HCT116 (cell line): ENCODE data around the gene YAE1. TPM values are rescaled to one million over a fixed set of nuclear protein-coding genes. Genes with fewer than 3 reads are reported as not detected.

Experiments
- ATAC-seq: fragments of 200-7000 bp; cut with Tn5 transposase; 2 replicates; pipeline ENCODE4 v1.9.1; 2020; ENCODE audit warnings: mild to moderate bottlenecking, moderate library complexity
- BruUV-seq: library from RNA; stranded (reverse); fragments of 400-500 nt; replicated peaks from 2 replicates; lab custom pipeline; 2021; lab: Mats Ljungman, UMichigan
- CTCF ChIA-PET: fragments of 300-600 bp; sonication (Branson Sonifier 250); formaldehyde crosslinking; loops from one replicate; lab custom pipeline; 2021; ENCODE audit warnings: antibody characterized with exemption; lab: Charles Lee
- POLR2A ChIA-PET: fragments of 300-600, 350-600 bp; sonication (Branson Sonifier 250); formaldehyde crosslinking; loops from one replicate; lab custom pipeline; 2021; ENCODE audit warnings: antibody characterized with exemption; lab: Charles Lee
- RAD21 ChIA-PET, 2 experiments: fragments of 300-600 bp; sonication (Branson Sonifier 250); formaldehyde crosslinking; loops; one replicate each; lab custom pipeline; 2023; ENCODE audit warnings: low total read pairs in 2 of 2; ENCODE audit not compliant: uncharacterized antibody in 2 of 2, unreplicated experiment in 2 of 2, low non-redundant PET in 1 of 2; lab: Charles Lee
- DNase-seq: peaks from one replicate; pipeline ENCODE4 v3.0.0-alpha.2; 2010; ENCODE audit warnings: low read depth, low spot score
- H2AFZ ChIP-seq: fragments of 200-600 bp; shearing (Covaris generic), sonication (generic); 2 replicates; pipeline ENCODE4 v1.6.1; 2017; ENCODE audit warnings: low read depth, mixed run types, mixed read lengths, antibody characterized with exemption, low read length; ENCODE audit not compliant: poor library complexity, severe bottlenecking
- H3K27ac ChIP-seq: 2 replicates; pipeline ENCODE4 v1.5.1; 2012; ENCODE audit warnings: low read depth, low read length
- H3K27me3 ChIP-seq: fragments of 200-600 bp; sonication (generic); 2 replicates; pipeline ENCODE4 v1.6.1; 2016; ENCODE audit warnings: mixed run types, low read length, mixed read lengths; ENCODE audit not compliant: insufficient read depth
- H3K36me3 ChIP-seq, 2 experiments: fragments of 200-500 bp in 1 of 2; fragments of 200-600 bp in 1 of 2; sonication (Bioruptor generic) in 1 of 2; sonication (generic) in 1 of 2; 2 replicates each; pipeline versions ENCODE4 v1.5.1 to v1.6.1; 2014 to 2016; ENCODE audit warnings: low read length in 2 of 2, inconsistent platforms in 1 of 2, mixed read lengths in 1 of 2, mixed run types in 1 of 2; ENCODE audit not compliant: insufficient read depth in 2 of 2, control insufficient read depth in 1 of 2
- H3K4me1 ChIP-seq, 2 experiments: fragments of 200-600 bp in 1 of 2; sonication (generic) in 1 of 2; 2 replicates each; pipeline versions ENCODE4 v1.5.1 to v1.6.1; 2012 to 2017; ENCODE audit warnings: low read length in 2 of 2, inconsistent platforms in 1 of 2, mild to moderate bottlenecking in 1 of 2, mixed read lengths in 1 of 2, mixed run types in 1 of 2, moderate library complexity in 1 of 2; ENCODE audit not compliant: insufficient read depth in 2 of 2, control insufficient read depth in 1 of 2
- H3K4me2 ChIP-seq: fragments of 200-600 bp; sonication (generic); 2 replicates; pipeline ENCODE4 v1.6.1; 2017; ENCODE audit warnings: mixed run types, low read length, mixed read lengths
- H3K4me3 ChIP-seq, 2 experiments: fragments of 200-600 bp in 1 of 2; sonication (generic) in 1 of 2; replicated peaks in 1 of 2; 2 replicates each; pipeline ENCODE4 v1.5.1; 2011 to 2016; ENCODE audit warnings: low read length in 2 of 2, control low read depth in 1 of 2, low read depth in 1 of 2, mild to moderate bottlenecking in 1 of 2, mixed read lengths in 1 of 2, mixed run types in 1 of 2
- H3K79me2 ChIP-seq: fragments of 200-600 bp; sonication (generic); 2 replicates; pipeline ENCODE4 v1.6.1; 2017; ENCODE audit warnings: mild to moderate bottlenecking, mixed run types, low read length, moderate library complexity, mixed read lengths; ENCODE audit not compliant: insufficient read depth
- H3K9ac ChIP-seq: fragments of 200-600 bp; sonication (generic); 2 replicates; pipeline ENCODE4 v1.6.1; 2016; ENCODE audit warnings: low read length, mixed read lengths
- H3K9me2 ChIP-seq: fragments of 200-600 bp; sonication (generic), shearing (Covaris generic); 2 replicates; pipeline ENCODE4 v1.6.1; 2017; ENCODE audit warnings: mixed run types, mild to moderate bottlenecking, moderate library complexity; ENCODE audit not compliant: insufficient read depth
- H3K9me3 ChIP-seq, 2 experiments: fragments of 200-500 bp in 1 of 2; fragments of 200-600 bp in 1 of 2; sonication (Bioruptor generic) in 1 of 2; sonication (generic) in 1 of 2; 2 replicates each; pipeline ENCODE4 v1.6.1; 2014 to 2017; ENCODE audit warnings: low read length in 2 of 2, mixed read lengths in 2 of 2, inconsistent platforms in 1 of 2, low read depth in 1 of 2, mild to moderate bottlenecking in 1 of 2, mixed run types in 1 of 2, moderate library complexity in 1 of 2; ENCODE audit not compliant: control insufficient read depth in 1 of 2, insufficient read depth in 1 of 2
- H4K20me1 ChIP-seq: fragments of 200-600 bp; sonication (generic), shearing (Covaris generic); 2 replicates; pipeline ENCODE4 v1.6.1; 2017; ENCODE audit warnings: mixed run types, mild to moderate bottlenecking, moderate library complexity; ENCODE audit not compliant: insufficient read depth
- EGR1 ChIP-seq: IDR thresholded peaks from 2 replicates; pipeline ENCODE4 v1.6.1; 2012; ENCODE audit warnings: low read depth
- EZH2phosphoT487 ChIP-seq: fragments of 200-600 bp; IDR thresholded peaks from 2 replicates; pipeline ENCODE4 v1.6.1; 2018; ENCODE audit warnings: antibody characterized with exemption, borderline replicate concordance
- POLR2A ChIP-seq: IDR thresholded peaks from 2 replicates; pipeline ENCODE4 v1.7.0; 2011; ENCODE audit warnings: borderline replicate concordance; ENCODE audit not compliant: insufficient read depth, insufficient read length; ENCODE audit errors: extremely low read depth
- POLR2AphosphoS5 ChIP-seq: IDR thresholded peaks from 2 replicates; pipeline ENCODE4 v1.6.1; 2011; ENCODE audit warnings: mild to moderate bottlenecking, low read depth, low read length, moderate library complexity
- REST ChIP-seq: IDR thresholded peaks from 2 replicates; pipeline ENCODE4 v1.6.1; 2012; ENCODE audit warnings: low read depth
- SIN3A ChIP-seq: IDR thresholded peaks from 2 replicates; pipeline ENCODE4 v1.6.1; 2012; ENCODE audit warnings: low read depth
- intact Hi-C: fragments of 100-400 bp; cut with micrococcal nuclease; formaldehyde crosslinking; loops from 2 replicates; pipeline ENCODE4 v1.10.0; 2022
- total RNA-seq: library from RNA; stranded (reverse); gene quantifications from one replicate; pipeline ENCODE4 v1.2.1, GENCODE V29; 2021; ENCODE audit not compliant: unreplicated experiment
- TF ChIP-seq, protein P1 (sequence below), 3 experiments: fragments of 200-600 bp in 1 of 3; sonication (generic) in 1 of 3; IDR thresholded peaks in 2 of 3; conservative IDR thresholded peaks in 1 of 3; 2 replicates each; pipeline ENCODE4 v1.5.1; 2012 to 2017; ENCODE audit warnings: low read depth in 2 of 3, low read length in 2 of 3, antibody characterized with exemption in 1 of 3, borderline replicate concordance in 1 of 3, control low read depth in 1 of 3, mild to moderate bottlenecking in 1 of 3, mixed read lengths in 1 of 3, mixed run types in 1 of 3, moderate library complexity in 1 of 3; ENCODE audit not compliant: insufficient read depth in 1 of 3
- TF ChIP-seq, protein P2 (sequence below): IDR thresholded peaks from 2 replicates; pipeline ENCODE4 v1.6.1; 2011; ENCODE audit warnings: mild to moderate bottlenecking, low read length, moderate library complexity; ENCODE audit not compliant: insufficient replicate concordance; ENCODE audit errors: extremely low read depth

YAE1 gene
- total RNA-seq, 1 experiment from 2014 or later, result 16.9 TPM

DNA sequence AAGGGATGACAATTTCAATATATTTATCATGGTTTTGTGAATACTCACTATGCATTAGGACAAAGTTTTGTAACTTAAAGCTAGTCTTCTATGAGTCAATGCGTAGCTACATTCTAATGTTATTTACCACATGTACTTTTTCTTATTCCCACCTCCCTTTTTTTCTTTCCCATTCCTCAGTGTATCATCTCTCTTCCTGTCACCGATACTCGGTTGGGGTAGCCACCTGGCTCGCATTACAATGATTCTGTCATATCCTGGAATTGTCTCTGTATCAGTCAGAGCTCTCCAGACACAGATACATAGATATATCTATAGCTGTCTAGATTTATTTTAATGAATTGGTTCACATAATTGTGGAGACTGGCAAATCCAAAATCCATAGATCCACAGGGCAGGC, 47.4 kb downstream of the YAE1 start:
- Histone ChIP-seq H3K4me1 (0 out of 4 replicates have a peak, but pooled peaks cover 0 to 4% of the 10 kb centered on the region in 2 experiments), H3K4me2 (no peak overlapping the region), H3K27ac (no peak overlapping the region), H3K9ac (no peak overlapping the region), H3K9me3 (no peaks in the 10 kb centered on the region), H3K79me2 (no peaks in the 10 kb centered on the region), H3K9me2 (no peaks in the 10 kb centered on the region), H2AFZ (no peak overlapping the region), H3K4me3 (no peak overlapping the region), H3K27me3 (no peaks in the 10 kb centered on the region), H4K20me1 (no peaks in the 10 kb centered on the region), H3K36me3 (no peaks in the 10 kb centered on the region)
- ATAC-seq (no peak), DNase-seq (no peak)
- no TSS peak for BruUV-seq
- TF ChIP-seq EZH2phosphoT487 (no peak), POLR2A (no peak), SIN3A (no peak), EGR1 (no peak), POLR2AphosphoS5 (no peak), REST (no peak)
- TF ChIP-seq, protein P1, sequence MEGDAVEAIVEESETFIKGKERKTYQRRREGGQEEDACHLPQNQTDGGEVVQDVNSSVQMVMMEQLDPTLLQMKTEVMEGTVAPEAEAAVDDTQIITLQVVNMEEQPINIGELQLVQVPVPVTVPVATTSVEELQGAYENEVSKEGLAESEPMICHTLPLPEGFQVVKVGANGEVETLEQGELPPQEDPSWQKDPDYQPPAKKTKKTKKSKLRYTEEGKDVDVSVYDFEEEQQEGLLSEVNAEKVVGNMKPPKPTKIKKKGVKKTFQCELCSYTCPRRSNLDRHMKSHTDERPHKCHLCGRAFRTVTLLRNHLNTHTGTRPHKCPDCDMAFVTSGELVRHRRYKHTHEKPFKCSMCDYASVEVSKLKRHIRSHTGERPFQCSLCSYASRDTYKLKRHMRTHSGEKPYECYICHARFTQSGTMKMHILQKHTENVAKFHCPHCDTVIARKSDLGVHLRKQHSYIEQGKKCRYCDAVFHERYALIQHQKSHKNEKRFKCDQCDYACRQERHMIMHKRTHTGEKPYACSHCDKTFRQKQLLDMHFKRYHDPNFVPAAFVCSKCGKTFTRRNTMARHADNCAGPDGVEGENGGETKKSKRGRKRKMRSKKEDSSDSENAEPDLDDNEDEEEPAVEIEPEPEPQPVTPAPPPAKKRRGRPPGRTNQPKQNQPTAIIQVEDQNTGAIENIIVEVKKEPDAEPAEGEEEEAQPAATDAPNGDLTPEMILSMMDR (IDR thresholded peaks at IDR 0.05 in 2 of 3, conservative IDR thresholded peaks at IDR 0.05 in 1 of 3; ENCODE audit: borderline replicate concordance in 1 of 3, insufficient read depth in 1 of 3, low read depth in 2 of 3, low read length in 2 of 3), result no peak
- TF ChIP-seq, protein P2, sequence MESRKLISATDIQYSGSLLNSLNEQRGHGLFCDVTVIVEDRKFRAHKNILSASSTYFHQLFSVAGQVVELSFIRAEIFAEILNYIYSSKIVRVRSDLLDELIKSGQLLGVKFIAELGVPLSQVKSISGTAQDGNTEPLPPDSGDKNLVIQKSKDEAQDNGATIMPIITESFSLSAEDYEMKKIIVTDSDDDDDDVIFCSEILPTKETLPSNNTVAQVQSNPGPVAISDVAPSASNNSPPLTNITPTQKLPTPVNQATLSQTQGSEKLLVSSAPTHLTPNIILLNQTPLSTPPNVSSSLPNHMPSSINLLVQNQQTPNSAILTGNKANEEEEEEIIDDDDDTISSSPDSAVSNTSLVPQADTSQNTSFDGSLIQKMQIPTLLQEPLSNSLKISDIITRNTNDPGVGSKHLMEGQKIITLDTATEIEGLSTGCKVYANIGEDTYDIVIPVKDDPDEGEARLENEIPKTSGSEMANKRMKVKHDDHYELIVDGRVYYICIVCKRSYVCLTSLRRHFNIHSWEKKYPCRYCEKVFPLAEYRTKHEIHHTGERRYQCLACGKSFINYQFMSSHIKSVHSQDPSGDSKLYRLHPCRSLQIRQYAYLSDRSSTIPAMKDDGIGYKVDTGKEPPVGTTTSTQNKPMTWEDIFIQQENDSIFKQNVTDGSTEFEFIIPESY, result no peak
- ChIA-PET POLR2A (interaction anchor here (1.3 kb wide), 1 partner anchor 10 kb away, joined by 4 read pairs; the partner anchor contains the start of gene RALA), RAD21 (no interaction called here), CTCF (interaction anchor here (1.0 kb wide), 1 partner anchor 33 kb away, joined by 3 read pairs; no protein-coding TSS in a partner anchor)
- intact Hi-C loops, result no loop called here
